ELF-1 (cell line): Measurements from ENCODE around the gene TLCD4.

Source experiments
- DNase-seq: peaks from one replicate; pipeline ENCODE4 v3.0.0-alpha.2; 2016; ENCODE audit warnings: low read depth, low spot score

The TLCD4 gene

DNA sequence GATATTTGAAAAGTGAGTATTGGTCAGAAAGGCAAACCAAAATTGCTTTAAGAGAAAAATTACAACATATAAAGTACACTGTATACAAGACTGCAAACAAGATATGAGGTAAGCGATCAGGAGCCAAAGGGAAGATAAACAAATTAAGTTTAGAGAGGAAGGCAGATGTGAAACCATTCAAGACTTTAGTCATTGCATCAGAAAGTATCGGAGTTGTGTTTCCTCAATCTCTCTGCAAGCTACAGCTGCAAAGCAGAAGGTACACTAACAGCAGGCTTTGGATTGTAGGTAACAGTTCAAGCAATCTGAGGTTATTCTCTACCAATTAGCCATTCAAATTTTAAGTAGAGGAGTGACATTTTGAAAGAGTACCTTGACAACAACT, 21.3 kb upstream of the TLCD4 start:
- no peak for DNase-seq

DNA sequence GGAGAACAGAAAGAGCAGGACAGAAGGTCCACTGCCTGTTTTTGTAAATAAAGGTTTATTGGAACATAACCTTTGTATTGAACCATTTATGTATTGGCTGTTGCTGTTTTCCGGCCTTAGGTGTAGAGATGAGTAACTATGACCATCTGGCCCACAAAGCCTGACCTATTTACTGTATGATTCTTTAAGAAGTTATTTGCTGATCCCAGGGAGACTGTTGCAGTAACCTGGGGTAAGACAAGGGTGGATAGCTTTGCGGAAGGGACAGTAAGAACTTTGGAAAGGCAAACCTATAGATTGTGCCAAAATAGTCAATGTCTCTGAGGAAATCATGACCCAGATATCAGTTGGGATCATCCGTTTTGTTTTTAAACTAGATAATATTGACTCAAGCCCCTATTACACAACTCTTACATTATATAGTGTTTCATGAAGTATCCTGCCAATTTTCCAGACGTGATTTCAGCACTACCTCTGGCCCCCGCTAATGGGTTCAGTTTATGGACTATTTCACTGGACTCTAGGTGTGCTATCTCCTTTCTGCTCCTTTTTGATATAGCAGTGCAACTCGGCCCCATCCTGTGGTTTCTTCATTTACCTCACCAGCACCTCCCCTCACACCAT, 20.8 kb upstream of the TLCD4 start:
- no peak for DNase-seq

DNA sequence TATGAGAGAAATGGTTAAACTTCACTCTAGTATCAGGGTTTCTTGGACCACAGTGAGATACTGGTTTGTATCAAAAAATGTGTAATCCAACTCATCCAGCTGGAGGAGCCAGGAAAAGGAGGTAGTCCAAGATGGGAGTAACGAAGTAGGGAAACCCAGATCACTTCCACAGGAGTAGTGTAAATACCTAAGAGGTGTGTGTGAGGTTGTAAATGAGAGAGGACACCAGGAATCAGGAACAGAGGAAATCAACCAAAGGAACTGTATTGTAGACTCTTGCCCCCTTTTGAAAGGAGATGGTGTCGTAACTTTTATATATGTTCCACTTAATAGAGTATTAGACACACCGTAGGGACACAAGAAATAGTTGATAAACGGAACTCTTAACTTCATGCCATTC, 19.7 kb upstream of the TLCD4 start:
- no peak for DNase-seq

DNA sequence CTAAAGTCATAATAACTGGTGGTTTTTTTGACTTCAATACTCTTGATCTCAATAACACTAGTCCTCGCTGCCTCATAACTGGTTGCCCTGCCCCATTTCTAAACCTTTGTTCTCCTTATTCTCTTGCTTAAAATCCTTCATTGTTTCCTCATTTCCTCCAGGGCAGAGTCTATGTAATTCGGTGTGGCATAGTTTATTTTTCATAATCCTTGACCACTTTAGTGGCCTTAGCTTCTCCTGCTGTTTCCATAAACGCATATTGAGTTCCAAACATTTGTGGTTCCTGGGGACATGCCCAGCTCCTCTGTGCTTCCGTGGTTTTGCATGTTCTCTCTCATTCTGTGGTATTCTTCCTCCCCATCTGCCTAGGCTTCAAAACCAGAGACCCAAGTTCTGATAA, 19.0 kb upstream of the TLCD4 start:
- DNase-seq: no peak

DNA sequence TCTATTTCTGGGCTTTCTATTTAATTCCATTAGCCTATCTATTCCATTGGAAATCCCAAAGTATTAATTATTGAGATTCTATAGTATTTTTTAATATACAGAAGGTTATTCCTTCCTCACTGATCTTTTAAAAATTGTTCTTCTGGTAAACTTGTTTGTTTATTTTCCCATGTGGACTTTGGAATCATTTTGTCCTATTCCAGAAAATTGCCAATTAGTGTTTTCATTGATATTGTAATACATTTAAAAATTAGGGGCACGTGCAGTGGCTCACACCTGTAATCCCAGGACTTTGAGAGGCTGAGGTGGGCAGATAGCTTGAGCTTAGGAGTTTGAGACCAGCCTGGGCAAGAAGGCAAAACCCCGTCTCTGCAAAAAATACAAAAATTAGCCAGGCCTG, 8.4 kb upstream of the TLCD4 start:
- no peak for DNase-seq

DNA sequence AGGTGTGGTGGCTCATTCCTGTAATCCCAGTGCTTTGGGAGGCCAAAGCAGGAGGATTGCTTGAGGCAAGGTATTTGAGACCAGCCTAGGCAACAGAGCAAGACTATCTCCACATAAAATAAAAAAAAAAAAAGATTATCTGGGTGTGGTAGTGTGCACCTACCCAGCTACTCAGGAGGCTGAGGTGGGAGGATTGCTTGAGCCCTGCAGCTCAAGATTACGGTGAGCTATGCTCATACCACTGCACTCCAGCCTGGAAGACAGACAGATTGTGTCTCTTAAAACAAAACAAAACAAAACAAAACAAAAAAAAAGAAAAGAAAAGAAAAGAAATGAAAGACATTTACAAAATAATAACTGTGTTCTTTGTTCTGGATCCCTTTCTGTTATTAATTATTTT, 6.1 kb upstream of the TLCD4 start:
- DNase-seq: no peak

DNA sequence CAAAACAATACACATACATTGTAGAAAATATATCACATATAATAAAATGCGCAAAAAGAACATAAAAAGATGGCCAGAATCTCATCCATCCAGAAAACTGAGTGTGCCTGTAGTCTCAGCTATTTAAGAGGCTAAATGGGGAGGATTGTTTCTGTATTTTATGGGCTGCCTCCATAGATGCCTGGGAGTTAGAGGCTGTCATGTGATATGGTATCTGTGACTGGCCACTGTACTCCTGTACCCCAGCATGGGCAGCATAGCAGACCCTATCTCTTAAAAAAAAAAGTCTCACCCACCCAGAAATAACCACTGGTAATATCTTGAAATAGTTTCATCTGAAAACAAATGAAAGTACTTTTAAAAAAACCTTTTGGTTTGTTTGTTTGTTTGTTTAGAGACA, 3.5 kb upstream of the TLCD4 start:
- DNase-seq: no peak

DNA sequence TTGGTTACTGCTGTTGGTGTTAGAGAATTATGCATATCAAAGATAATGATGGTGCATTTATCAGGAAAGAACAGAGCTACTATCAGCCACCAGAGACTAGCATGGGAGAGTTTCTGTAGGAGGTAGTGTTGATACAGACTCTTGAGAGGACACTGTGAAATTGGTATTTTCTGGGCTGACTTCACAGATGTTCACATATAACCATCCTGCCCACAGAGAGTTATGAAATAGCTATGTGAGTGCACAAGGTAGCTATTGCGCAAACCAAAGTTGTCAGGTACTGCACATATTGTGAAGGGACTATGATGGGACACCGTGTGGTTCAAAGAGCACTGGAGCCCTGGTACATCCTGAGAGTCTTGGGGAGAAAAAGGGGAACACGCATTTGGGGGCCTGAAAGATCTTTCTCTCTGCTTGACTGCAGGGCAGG, 1.4 kb upstream of the TLCD4 start:
- DNase-seq: no peak

DNA sequence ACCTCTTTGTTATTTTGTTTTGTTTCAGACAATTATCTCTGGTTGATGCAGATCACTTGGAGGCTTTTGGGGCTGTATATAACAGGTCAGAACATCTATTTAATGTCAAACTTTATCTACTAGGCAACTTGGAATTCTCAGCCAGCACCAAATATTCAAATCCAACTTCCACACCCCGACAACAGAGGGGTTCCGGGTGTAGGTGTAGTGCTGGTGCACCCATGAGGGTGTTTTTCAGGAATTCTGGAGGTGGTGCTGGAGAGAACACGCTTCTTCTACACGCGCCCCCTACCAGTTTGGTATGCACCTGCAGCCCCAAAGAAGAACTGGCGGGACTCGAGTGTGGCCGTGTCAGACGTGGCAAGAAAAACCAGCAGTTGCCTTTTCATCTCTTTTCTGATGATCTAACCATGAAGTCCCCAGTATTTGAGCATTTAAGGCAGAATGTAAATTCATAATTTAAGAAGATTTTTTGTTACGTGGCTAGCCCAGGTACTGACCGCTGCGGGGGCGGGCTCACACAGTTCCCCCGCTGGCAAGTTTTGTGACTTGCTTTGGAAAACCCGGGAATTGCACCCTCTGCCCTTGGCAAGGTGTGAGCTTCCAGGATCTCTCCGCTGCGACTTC, 462 bp upstream of the TLCD4 start:
- peak; percentile 79 for DNase-seq

DNA sequence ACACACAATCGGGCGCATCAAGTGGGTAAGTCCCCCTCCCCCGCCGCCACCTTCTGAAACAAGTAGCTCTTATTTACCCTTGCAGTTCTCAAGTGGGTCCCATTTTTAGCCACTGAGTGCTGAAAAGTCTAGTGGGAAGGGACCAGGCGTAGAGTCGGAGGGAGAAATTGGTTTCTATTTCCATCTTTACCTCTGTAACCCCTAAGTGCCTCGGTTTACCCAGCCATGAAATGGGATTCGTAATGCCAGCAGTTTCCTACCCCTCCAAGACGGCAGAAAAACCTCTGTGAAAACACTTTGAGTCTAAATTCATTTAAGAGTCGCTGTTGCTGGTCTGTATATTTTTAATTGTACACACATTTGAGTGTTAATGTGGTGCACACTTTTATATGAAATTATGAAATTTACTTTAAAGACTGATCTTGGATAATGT, 928 bp downstream of the TLCD4 start:
- no peak for DNase-seq

DNA sequence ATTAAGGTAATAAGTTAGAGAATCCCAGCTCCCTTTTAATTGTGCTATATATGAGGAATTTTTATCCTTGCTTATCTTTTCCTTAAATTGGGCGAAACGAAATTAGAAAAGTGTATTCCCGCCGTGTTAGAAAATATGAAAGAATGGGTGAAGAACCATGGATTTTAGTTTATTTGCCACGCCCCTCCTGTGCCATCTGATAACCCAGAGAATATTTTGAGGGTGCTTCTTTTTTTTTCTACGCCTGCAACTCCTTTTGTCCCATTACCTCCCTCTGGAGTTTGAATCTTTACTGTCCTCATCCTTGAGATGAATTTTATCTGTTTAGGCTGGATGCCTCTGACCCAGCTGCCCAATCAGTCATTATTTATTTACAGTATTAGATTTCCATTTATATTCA, 1.6 kb downstream of the TLCD4 start:
- DNase-seq: no peak

DNA sequence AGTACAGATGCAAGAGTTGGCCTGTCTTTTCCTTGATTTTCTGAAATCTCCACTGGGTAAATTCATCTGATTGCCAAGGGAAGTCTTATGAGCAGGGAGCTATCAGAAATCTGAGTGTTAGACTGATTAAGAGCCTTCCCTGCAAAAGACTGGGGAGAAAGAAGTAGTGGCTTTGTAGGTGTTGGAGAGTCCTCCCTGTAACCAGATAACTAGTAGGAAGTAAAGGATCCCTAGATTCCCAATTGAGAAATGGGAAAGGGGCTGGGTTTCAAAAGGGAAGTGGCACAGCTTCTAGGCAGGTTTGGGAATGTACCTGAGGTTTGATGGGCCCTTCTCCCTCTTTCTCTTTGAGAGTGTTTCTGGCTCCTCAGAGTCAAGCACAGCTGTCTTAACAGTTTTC, 2.1 kb downstream of the TLCD4 start:
- DNase-seq: no peak

DNA sequence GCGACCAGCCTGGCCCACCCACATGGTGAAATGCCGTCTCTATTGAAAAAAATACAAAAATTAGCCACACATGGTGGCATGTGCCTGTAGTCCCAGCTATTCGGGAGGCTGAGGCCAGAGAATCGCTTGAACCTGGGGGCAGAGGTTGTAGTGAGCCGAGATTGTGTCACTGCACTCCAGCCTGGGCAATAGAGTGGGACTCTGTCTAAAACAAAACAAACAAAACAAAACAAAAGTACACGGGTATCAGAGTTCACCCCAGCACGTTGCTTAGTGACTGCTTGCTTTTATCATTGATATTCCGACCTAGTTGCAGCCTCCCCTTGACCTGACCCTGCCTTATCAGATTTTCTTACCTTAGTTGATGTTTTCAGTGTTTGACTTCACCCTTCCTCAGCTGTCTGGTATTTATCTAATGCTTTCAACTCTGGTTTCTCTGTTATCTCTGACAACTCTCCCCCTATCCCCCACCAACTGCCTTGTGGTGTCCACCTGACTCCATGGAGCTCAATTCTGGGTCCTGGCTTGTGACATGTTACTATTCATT, 5.1 kb downstream of the TLCD4 start:
- peak; percentile 27 for DNase-seq

DNA sequence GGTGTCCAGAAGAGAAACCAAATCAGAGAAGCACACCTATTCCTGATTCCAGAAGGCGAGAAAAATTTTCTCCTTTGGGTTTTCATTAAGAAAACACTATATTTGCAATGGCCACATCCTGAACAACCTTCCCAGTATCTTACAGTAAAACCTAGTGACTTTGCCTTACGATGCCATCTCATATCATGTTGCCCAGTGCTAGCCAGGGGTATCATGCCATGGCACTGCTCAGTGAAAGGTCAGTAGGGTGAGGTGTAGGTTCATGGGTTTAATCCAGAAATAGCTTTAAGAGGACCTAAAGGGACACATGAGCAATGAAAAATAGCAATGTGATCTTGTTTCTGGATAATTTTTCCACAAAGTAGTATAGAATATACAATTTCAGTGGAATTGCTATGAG, 7.2 kb downstream of the TLCD4 start:
- no peak for DNase-seq

DNA sequence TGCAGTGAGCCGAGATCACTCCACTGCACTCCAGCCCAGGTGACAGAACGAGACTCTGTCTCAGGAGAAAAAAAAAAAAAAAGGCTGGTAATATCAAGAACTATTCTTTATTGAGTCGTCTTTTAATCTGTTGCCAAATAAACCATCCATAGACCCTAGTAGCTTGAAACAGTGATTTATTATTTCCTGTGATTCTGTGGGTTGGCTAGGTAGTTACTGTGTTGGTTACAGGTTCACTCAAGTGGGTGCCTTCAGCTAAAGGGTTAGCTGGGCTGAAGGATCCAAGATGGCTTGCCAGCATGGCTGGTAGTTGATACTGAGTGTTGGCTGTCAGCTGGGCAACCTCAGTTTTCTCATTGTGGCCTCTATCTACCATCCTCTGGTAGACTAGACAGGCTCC, 9.2 kb downstream of the TLCD4 start:
- no peak for DNase-seq

DNA sequence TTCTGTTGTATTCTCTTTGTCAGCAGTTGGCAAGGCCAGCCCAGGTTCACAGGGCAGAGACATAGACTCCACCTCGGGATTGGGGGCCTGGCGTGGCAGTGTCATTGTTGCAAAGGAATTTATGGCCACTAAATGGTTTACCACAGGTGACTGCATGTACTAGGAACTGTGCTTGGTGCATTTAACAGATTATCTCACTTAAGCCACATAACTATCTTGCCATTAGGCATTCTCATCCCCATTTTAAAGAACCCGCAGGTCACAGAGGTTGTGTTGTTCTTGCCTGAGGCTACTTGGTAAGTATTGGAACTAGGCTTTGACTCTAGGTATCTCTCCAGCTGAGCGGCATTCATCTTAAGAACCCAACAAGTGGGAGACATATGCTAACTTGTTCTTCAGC, 9.7 kb downstream of the TLCD4 start:
- DNase-seq: peak; percentile 36

DNA sequence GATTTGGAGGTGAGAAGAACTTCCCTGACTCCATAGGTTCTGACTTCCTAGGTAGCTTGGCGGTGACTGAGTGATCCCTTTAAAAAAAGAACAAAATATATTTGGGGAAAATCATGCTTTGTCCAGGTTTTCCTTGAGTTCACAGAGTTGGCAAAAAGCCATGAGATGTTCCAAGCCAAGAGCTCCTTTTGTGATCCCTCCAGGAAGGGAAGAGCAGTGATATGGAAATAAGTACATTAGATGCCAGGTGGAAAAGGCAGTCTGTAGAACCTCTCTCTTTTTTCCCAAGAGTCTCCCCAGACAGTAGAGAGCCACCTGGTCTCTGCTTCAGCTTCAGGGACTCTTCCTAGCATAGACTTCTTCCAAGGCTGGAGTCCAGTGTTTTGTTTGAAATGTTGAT, 10.2 kb downstream of the TLCD4 start:
- DNase-seq: no peak

DNA sequence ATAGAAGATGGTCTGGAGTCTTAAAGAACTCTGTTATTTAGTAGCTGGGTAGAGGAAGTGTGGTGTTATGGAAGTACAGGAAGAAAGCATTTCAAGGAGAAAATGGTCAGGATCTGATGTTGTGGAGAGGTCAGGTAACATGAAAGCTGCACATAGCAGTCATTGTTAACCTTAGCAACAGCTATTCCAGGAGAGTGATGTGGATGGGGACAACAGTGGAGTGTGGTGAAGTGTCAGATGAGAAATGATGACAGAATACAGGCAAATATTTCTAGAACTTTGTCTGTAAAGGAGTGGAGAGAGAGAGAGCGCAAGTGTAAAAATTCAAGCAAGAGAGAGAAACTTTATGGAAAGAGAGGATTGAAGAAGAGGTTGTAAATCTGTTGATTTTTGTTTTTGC, 15.6 kb downstream of the TLCD4 start:
- DNase-seq: no peak

DNA sequence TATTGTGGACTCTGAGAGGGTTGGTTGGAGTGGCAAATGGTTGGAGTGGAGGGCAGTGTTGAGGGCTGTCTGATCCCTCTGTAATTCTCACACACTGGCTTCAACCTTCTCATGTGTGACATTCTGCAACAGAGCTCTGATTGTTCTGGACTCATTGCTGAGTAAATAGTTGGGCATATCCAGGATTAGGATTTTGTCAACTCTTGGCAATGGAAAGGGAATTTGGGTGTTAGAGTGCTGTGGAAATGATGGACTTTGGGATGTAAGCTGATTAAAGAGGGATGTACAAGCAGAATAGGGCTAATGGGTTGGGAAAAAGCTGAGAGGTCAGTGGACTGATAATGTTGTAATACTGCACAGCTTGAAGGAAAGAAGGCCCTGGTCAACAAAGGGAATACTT, 16.5 kb downstream of the TLCD4 start:
- DNase-seq: no peak

DNA sequence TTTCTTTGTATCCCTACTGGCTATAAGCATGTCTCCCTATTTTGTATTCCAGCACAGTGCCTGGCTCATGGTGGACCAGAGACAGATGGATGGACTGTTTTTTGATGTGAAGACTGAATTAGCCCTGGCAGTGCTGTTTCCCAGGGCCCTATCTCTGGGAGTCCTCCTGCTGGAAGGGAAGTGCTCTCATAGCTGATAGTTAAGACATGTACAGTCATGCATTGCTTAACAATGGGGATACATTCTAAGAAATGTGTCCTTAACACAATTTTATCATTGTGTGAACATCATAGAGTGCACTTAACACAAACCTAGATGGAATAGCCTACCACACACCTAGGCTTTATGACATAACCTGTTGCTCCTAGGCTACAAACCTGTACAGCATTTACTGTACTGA, 21.1 kb downstream of the TLCD4 start:
- no peak for DNase-seq

DNA sequence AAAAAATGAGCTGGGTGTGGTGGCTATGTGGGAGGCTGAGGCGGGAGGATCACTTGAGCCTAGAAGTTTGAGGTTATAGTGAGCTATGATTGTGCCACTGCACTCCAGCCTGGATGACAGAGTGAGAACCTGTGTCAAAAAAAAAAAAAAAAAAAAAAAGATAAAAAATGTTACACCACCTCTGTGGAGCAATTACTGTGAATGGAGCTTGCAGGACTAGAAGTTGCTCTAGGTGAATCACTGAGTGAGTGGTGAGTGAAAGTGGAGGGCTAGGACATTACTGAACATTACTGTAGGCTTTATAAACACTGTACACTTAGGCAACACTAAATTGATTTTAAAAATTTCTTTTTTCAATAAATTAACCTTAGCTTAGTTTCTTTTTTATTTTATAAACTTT, 21.9 kb downstream of the TLCD4 start:
- no peak for DNase-seq

DNA sequence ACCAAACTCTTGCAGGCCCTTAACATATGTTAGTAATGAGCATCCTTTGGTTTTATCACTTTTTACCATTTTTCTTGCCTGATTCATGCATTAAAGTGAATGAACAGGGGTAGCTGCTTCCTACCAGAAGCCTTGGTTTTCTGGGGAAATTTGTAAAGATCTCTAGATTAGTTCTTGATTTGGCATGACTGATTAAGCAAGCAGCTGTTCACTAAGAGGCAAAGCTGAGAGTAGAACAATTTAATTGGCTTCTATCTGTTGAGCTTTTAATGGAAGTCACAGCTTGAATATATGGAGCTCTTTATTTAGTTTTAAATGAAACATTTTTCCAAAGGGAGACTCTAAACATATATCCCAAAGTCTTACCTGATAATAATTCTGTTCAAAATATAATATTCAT, 23.6 kb downstream of the TLCD4 start:
- DNase-seq: no peak

DNA sequence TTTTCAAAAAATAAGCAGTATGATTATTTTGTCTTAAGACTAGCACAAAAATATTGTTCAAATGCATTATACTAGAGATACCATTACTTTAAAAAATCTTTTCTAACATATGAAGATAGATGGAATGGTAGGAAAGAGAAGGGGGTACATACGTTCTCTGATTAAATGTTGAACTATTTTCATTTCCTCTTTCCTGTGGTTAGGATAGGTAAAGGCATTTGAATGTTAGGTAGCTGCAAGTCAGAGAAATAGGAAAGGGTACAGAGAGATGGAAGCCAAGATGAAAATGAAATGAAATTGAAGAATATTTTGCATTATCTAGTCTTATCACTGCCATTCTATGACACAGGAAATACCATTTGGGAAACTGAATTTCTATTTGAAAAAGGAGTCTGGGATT, 28.3 kb downstream of the TLCD4 start:
- no peak for DNase-seq

DNA sequence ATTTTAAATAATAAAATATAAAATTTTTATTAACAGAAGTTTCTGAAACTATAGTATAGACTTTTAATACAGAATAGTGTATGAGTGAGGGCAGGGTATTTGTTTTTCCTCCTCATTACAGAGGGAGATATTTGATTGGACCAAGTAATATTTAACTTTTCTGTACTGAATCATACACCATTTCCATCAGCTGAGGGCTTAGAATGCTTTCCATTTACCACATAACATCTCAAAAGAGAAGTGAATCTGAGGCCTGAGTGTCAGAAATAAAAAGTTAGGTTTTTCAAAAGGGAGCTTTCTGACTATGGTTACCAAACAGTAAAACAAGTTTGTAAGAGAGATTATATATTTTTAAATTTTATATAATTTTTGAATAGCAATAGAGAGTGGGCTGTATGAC, 29.5 kb downstream of the TLCD4 start:
- no peak for DNase-seq
